GM12891 (cell line): ENCODE data around the gene NCAPH2.

Experiments
- DNase-seq: peaks from one replicate; pipeline ENCODE4 v3.0.0; 2011; ENCODE audit warnings: low spot score; ENCODE audit not compliant: insufficient read length
- FAIRE-seq: peaks from 2 replicates; lab custom pipeline; 2011; peaks lifted over from hg19 to GRCh38; lab: Jason Lieb, UNC
- PAX5 ChIP-seq: IDR thresholded peaks from 2 replicates; pipeline ENCODE4 v1.6.1; 2011; ENCODE audit warnings: low read length, moderate library complexity, mild to moderate bottlenecking; ENCODE audit not compliant: insufficient read depth, severe bottlenecking
- POLR2A ChIP-seq: IDR thresholded peaks from 2 replicates; pipeline ENCODE4 v1.6.1; 2011; ENCODE audit warnings: low read depth, low read length, control low read depth
- POLR2AphosphoS5 ChIP-seq: IDR thresholded peaks from 2 replicates; pipeline ENCODE4 v1.6.1; 2011; ENCODE audit warnings: low read depth, low read length, control low read depth
- POU2F2 ChIP-seq: IDR thresholded peaks from 2 replicates; pipeline ENCODE4 v1.6.1; 2011; ENCODE audit warnings: low read depth, mild to moderate bottlenecking, control low read depth, low read length, moderate library complexity
- SPI1 ChIP-seq: IDR thresholded peaks from 2 replicates; pipeline ENCODE4 v1.6.1; 2011; ENCODE audit warnings: low read depth, low read length, control low read depth
- TAF1 ChIP-seq: IDR thresholded peaks from 2 replicates; pipeline ENCODE4 v1.6.1; 2011; ENCODE audit warnings: low read depth, low read length, control low read depth

The NCAPH2 gene

DNA sequence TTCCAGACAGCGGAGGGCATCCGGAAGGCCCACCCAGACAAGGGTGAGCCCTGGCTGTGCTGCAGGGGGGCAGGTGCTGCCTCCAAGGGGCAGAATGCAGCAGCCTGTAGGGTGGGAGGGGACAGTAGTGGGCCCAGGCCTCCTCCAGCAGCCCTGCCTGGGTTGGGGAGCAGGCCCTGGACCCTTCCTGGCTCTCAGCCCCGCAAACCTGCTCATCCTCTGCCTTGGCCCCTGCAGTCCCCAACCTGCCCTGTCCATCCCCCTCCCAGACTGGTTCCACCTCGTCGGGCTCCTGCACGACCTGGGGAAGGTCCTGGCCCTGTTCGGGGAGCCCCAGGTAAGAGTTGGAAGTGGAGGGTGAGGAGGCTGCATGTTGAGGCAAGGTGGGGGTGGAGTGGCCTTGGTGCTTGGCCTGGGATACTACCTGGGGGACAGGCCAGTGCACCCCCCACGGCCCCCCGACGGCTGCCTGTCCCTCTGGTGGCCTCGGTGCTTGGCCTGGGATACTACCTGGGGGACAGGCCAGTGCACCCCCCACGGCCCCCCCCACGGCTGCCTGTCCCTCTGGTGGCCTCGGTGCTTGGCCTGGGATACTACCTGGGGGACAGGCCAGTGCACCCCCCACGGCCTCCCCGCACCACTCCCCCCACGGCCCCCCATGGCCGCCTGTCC lies 19.9 kb upstream of the NCAPH2 start:
- DNase-seq, result peak; percentile 25
- TF ChIP-seq POLR2AphosphoS5, result no peak
- TF ChIP-seq POLR2A, result no peak
- TF ChIP-seq SPI1, result no peak
- TF ChIP-seq POU2F2, result no peak
- TF ChIP-seq TAF1, result no peak
- TF ChIP-seq PAX5, result no peak
- FAIRE-seq, result no peak

DNA sequence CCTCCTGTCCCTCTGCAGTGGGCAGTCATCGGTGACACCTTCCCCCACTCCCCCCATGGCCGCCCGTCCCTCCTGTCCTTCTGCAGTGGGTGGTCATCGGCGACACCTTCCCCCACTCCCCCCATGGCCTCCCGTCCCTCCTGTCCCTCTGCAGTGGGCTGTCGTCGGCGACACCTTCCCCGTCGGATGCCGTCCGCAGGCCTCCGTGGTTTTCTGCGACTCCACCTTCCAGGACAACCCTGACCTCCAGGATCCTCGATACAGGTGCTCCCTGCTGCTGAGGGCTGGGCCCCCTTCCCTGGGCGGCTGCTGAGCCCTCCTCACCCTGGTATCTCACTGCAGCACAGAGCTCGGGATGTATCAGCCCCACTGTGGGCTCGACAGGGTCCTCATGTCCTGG lies 19.1 kb upstream of the NCAPH2 start:
- TF ChIP-seq TAF1 (no peak), SPI1 (no peak), POLR2A (no peak)
- FAIRE-seq (no peak), DNase-seq (no peak)

DNA sequence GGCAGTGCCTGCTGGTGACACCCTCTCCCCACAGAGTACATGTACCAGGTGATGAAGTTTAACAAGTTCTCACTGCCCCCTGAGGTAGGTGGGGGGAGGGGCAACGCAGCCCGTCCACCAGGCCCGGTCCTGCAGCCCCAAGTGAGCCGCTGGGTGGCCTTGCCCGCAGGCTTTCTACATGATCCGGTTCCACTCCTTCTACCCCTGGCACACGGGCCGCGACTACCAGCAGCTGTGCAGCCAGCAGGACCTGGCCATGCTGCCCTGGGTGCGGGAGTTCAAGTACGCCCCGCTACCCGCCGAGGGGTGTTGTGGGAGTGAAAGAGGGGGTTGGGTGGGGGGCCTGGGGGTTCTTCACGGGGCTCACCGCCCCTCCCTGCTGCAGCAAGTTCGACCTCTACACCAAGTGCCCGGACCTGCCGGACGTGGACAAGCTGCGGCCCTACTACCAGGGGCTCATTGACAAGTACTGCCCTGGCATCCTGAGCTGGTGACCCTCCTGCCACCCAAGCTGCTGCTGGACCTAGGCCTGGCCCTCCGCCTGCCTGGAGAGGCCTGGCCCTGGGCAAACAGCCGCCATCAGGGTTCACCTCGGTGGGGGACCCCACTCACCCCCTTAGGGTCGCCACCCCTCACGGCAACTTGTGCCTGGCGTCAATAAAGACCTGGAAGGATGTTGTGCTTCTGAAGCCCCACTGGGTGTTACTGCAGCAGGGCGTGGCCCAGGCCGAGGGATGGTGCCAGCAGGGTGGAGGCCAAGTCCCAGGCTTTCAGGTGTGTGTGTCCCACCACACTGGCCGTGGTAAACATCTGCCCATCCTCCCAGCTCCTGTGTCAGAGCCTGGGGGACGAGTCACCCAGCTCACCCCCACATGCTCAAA lies 18.4 kb upstream of the NCAPH2 start:
- DNase-seq (no peak), FAIRE-seq (no peak)
- TF ChIP-seq POLR2A (no peak), SPI1 (no peak), POLR2AphosphoS5 (no peak), PAX5 (no peak), TAF1 (no peak), POU2F2 (no peak)

DNA sequence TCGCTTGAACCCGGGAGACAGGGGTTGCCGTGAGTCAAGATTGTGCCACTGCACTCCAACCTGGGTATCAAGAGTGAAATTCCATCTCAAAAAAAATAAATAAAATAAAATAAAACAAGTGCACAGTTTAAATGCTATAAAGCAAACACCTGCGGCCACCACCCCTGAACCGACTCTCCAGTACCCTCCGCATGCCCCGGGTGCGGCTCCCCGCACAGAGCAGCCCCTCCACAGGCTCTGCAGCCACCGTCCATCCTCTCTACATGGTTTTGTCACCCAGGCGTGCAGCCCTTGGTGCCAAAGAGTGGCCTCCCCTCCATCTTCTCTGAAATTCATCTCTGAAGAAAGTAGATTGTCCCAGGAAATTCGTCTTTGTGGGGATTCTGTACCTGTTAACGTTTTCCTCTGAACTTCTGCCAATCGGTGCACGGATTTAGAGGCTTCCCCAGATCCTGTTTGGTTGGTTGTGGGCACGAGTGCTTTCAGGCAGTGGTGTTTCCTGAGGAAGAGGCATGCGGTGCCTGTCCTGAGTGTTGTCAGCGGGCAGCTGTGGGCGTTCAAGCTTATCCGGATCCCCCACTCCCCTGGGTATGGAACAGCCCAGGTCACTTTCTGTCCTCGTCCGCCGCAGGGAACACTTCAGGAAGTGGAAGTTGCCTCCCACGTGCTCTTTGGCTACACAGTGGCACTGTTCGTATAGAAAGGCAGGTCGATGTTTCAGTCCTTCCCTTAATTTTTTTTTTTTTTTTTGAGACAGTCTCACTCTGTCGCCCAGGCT lies 17.3 kb upstream of the NCAPH2 start:
- peak; percentile 58 for FAIRE-seq
- no peak for DNase-seq
- no peak for TF ChIP-seq POU2F2
- no peak for TF ChIP-seq TAF1
- no peak for TF ChIP-seq SPI1
- no peak for TF ChIP-seq POLR2A
- TF ChIP-seq PAX5, result no peak
- no peak for TF ChIP-seq POLR2AphosphoS5

DNA sequence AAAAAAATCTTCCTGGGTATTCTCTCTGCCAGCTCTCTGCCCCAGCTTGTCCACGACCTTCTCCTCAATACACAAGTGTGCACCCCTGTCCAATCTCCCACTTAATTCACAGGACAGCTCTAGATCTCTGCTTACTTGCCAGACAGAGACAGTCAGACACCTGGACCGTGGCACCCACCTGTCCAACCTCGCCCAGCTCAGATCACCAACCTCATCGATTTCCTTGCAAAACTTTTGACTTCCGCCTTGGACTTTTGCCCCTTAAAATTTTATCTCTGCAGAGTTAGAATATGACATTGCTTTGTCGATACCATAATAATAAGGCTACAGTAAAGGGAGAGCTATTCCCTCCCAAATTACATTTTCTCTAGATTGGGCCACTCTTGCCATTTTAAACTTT lies 10.9 kb upstream of the NCAPH2 start:
- no peak for TF ChIP-seq TAF1
- TF ChIP-seq SPI1, result no peak
- no peak for FAIRE-seq
- DNase-seq, result no peak

DNA sequence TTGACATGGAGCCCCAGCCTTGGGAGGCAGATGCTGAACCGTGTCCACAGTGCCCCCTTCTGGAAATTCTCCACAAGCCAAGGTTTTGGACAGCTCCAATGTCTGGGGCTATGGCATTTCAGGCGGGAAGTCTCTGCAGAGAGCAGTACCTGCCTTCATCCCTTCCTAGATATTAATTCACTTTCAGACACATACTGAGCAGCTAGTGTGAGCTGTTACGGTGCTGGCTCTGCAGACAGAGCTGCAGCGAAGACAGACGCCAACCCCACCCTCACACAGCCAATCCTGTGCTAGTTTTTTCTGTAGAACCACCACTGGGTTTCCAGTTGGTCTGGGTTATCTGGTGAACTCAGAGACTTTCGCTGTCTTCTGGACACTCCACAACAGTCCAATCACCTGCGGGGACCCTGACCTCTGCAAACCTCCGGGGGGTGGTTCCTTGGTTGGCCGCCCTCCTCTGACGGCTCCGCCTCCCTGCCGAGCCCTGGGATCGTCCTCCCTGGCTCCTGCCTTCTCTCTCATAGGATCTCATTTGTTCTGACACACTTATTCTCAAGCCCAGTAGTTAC lies 9.6 kb upstream of the NCAPH2 start:
- DNase-seq (no peak), FAIRE-seq (peak; percentile 90)
- no peak for TF ChIP-seq POLR2AphosphoS5
- TF ChIP-seq POU2F2, result no peak
- TF ChIP-seq POLR2A, result no peak
- TF ChIP-seq TAF1, result no peak
- no peak for TF ChIP-seq PAX5
- TF ChIP-seq SPI1, result no peak

DNA sequence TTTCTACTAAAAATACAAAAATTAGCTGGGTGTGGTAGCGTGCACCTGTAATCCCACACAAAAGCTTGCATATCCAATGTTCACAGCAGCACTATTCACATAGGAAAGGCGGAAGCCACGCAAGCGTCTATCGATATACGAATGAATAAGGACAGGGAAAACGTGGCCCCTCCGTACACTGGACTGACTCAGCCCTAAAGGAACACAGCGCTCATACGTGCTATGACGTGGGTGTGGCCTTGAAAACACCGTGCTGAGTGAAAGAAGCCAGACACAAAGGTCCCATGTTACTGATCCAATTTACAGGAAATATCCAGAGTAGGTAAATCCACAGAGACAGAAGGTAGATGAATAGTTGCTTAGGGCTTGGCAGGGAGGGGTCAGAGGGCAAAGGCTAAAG lies 7.6 kb upstream of the NCAPH2 start:
- TF ChIP-seq SPI1 (no peak), TAF1 (no peak), PAX5 (no peak), POU2F2 (no peak), POLR2A (no peak), POLR2AphosphoS5 (no peak)
- no peak for FAIRE-seq

DNA sequence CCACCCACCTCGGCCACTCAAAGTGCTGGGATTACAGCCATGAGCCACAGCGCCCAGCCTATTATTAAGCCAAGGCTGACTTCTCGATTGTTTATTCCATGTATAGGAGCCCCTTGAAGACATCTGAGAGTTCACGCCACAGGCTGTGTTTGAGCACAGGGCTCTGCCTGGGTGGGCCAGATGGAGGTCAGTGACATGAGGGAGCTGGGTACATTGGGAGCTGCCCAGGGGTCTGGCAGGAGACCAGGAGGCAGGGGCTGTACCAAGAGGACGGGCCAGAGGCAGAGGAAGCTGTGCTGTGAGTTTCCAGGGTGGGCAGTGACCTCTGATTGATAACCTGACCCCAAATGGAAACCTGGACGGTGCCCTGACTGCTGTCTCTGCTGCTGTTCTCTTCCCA lies 5.9 kb upstream of the NCAPH2 start:
- FAIRE-seq (no peak), DNase-seq (no peak)
- TF ChIP-seq POU2F2 (no peak), PAX5 (no peak), POLR2A (no peak), SPI1 (no peak), POLR2AphosphoS5 (no peak), TAF1 (no peak)

More for the DNA sequence above, 7.6 kb upstream of the NCAPH2 start:
- no peak for DNase-seq

DNA sequence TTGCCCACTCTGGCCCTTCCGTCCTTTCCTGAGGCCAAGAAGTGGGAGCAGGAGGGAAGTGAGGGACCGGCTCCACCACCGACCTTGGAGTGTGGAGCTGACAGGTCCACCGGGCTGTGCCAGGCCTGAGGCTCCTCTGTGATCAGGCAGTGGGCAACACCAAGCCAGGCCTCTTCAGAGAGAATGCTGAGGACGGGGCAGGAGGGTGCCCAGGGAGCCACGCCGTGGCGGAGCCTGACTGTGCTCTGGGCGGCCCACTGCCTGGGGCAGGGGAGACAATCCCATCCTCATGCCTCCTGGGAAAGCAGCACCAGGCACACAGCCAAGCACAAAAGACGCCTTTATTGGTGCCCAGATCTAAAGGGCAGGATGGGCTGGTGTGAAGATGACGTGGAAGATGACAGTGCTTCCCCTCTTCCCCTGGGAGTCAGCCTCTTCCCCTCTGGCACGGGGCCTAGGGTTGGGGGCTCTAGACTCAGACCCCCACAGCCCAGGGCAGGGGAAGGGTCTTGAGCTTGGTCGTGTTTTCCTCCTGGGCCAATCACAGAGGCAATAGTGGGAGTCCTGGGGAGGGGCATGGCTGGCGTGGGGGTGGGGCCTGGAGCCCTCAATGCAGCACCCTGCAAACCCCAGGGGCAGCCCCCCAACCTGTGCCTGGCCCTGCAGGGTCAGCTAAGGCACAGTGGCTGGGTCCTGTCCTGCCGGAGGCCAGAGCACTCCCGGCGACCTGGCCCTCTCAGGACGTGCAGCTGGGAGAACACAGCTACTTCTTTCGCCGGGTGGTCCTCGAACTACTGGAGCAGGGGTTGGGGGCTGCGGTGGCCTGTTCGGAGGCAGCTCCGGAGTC lies 5.2 kb upstream of the NCAPH2 start:
- FAIRE-seq (no peak), DNase-seq (no peak)
- TF ChIP-seq SPI1 (no peak), POLR2AphosphoS5 (no peak)
